Stomach (tissue), 4 donors: ENCODE data around the gene CELF2.

Experiments
- CTCF ChIP-seq, 7 experiments: fragments of 450-650 bp in 4 of 7; fragments of 200-600 bp in 3 of 7; sonication (generic) in 3 of 7; IDR thresholded peaks; one replicate each; pipeline ENCODE4 v1.5.1; 2016 to 2019; ENCODE audit warnings: antibody characterized with exemption in 7 of 7, control low read depth in 2 of 7, mild to moderate bottlenecking in 1 of 7
- EP300 ChIP-seq: sonication (generic); formaldehyde crosslinking; IDR thresholded peaks from one replicate; pipeline ENCODE4 v1.6.1; 2017; ENCODE audit warnings: antibody characterized with exemption
- POLR2A ChIP-seq, 4 donors: fragments of 450-650 bp; IDR thresholded peaks; one replicate each; pipeline ENCODE4 v1.6.1; 2016; ENCODE audit warnings: antibody characterized with exemption in 4 of 4, control low read depth in 2 of 4, mild to moderate bottlenecking in 1 of 4, moderate library complexity in 1 of 4
- POLR2AphosphoS5 ChIP-seq, 3 donors: sonication (generic); formaldehyde crosslinking; IDR thresholded peaks; one replicate each; pipeline ENCODE4 v1.6.1; 2016; ENCODE audit warnings: antibody characterized with exemption in 3 of 3

GRCh38 chr10:10976652-10977051, 41.0 kb upstream of the CELF2 start:
- TF ChIP-seq CTCF (IDR thresholded peaks at IDR 0.05) = no peak
- no peak for TF ChIP-seq POLR2AphosphoS5 (IDR thresholded peaks at IDR 0.05)
- TF ChIP-seq EP300 = no peak
- TF ChIP-seq POLR2A (IDR thresholded peaks at IDR 0.05) = no peak
